GM23338 (cell line): ENCODE measurements around the gene SEC24C. TPM values are rescaled to one million over a fixed set of nuclear protein-coding genes. Genes with fewer than 3 reads are reported as not detected.

Experiments
- ATAC-seq: fragments of 200-7000 bp; cut with Tn5 transposase; 3 replicates; pipeline ENCODE4 v1.9.1; 2020
- DNase-seq: peaks from one replicate; pipeline ENCODE4 v3.0.0-alpha.2; 2015; ENCODE audit warnings: low spot score
- H2AFZ ChIP-seq: fragments of 200-600 bp; sonication (generic); 2 replicates; pipeline ENCODE4 v1.8.0; 2016; ENCODE audit warnings: antibody characterized with exemption, mild to moderate bottlenecking, moderate library complexity
- H3F3A ChIP-seq: fragments of 200-600 bp; sonication (generic); replicated peaks from 2 replicates; pipeline ENCODE4 v1.8.0; 2017; ENCODE audit warnings: antibody characterized with exemption, mixed run types, low read depth
- H3K27ac ChIP-seq: fragments of 200-600 bp; sonication (generic); 2 replicates; pipeline ENCODE4 v1.6.1; 2016; ENCODE audit warnings: low read depth
- H3K27me3 ChIP-seq: fragments of 200-600 bp; sonication (generic); 2 replicates; pipeline ENCODE4 v1.8.0; 2016; ENCODE audit warnings: mild to moderate bottlenecking, mixed run types, moderate library complexity; ENCODE audit not compliant: insufficient read depth
- H3K36me3 ChIP-seq: fragments of 200-600 bp; sonication (generic); 2 replicates; pipeline ENCODE4 v1.8.0; 2016; ENCODE audit warnings: mild to moderate bottlenecking; ENCODE audit not compliant: insufficient read depth
- H3K4me1 ChIP-seq: fragments of 200-600 bp; sonication (generic); 2 replicates; pipeline ENCODE4 v1.8.0; 2016; ENCODE audit warnings: mild to moderate bottlenecking, moderate library complexity; ENCODE audit not compliant: insufficient read depth
- H3K4me2 ChIP-seq: fragments of 200-600 bp; sonication (generic); 2 replicates; pipeline ENCODE4 v1.7.1; 2017; ENCODE audit warnings: mixed run types
- H3K4me3 ChIP-seq: fragments of 200-600 bp; sonication (generic); 2 replicates; pipeline ENCODE4 v1.6.1; 2016; ENCODE audit warnings: mixed run types
- H3K79me2 ChIP-seq: fragments of 200-600 bp; sonication (generic); replicated peaks from 2 replicates; pipeline ENCODE4 v1.8.0; 2017; ENCODE audit warnings: mild to moderate bottlenecking; ENCODE audit not compliant: insufficient read depth
- H3K9me2 ChIP-seq: fragments of 200-600 bp; sonication (generic); 2 replicates; pipeline ENCODE4 v1.8.0; 2017; ENCODE audit not compliant: insufficient read depth
- H4K20me1 ChIP-seq: fragments of 200-600 bp; sonication (generic); replicated peaks from 2 replicates; pipeline ENCODE4 v1.8.0; 2017; ENCODE audit warnings: mild to moderate bottlenecking; ENCODE audit not compliant: insufficient read depth
- H3K27ac Mint-ChIP-seq: 2 replicates; pipeline ENCODE4 v1.8.0; 2020; ENCODE audit warnings: inconsistent platforms, mild to moderate bottlenecking, moderate library complexity, mixed read lengths
- H3K27me3 Mint-ChIP-seq: 3 replicates; pipeline ENCODE4 v1.8.0; 2022; ENCODE audit warnings: low read depth, mild to moderate bottlenecking, moderate library complexity, mixed read lengths, inconsistent platforms; ENCODE audit not compliant: insufficient read depth, poor library complexity
- H3K36me3 Mint-ChIP-seq: 3 replicates; pipeline ENCODE4 v1.8.0; 2021; ENCODE audit warnings: low read depth, mild to moderate bottlenecking, inconsistent platforms, moderate library complexity, mixed read lengths
- H3K4me1 Mint-ChIP-seq: 3 replicates; pipeline ENCODE4 v1.8.0; 2020; ENCODE audit warnings: mild to moderate bottlenecking, inconsistent platforms, mixed read lengths
- H3K4me3 Mint-ChIP-seq: 3 replicates; pipeline ENCODE4 v1.8.0; 2021; ENCODE audit warnings: moderate library complexity, mild to moderate bottlenecking, inconsistent platforms, mixed read lengths
- H3K9me3 Mint-ChIP-seq: 3 replicates; pipeline ENCODE4 v1.8.0; 2020; ENCODE audit warnings: moderate library complexity, mild to moderate bottlenecking, inconsistent platforms, mixed read lengths
- CREB1 ChIP-seq: fragments of 250-450 bp; sonication (Bioruptor Pico); IDR thresholded peaks from 2 replicates; pipeline ENCODE4 v1.5.0; 2020; ENCODE audit warnings: low read depth, mild to moderate bottlenecking, moderate library complexity
- EZH2phosphoT487 ChIP-seq: fragments of 200-600 bp; sonication (generic); IDR thresholded peaks from one replicate; pipeline ENCODE4 v1.8.1; 2018; ENCODE audit warnings: antibody characterized with exemption; ENCODE audit not compliant: unreplicated experiment
- JUNB ChIP-seq: IDR thresholded peaks from one replicate; pipeline ENCODE4 v1.6.1; 2016; ENCODE audit warnings: antibody characterized with exemption; ENCODE audit not compliant: unreplicated experiment
- NANOG ChIP-seq: IDR thresholded peaks from 2 replicates; pipeline ENCODE4 v1.6.1; 2016; ENCODE audit warnings: antibody characterized with exemption, borderline replicate concordance
- STAT1 ChIP-seq: IDR thresholded peaks from one replicate; pipeline ENCODE4 v1.6.1; 2016; ENCODE audit warnings: antibody characterized with exemption; ENCODE audit not compliant: unreplicated experiment
- ZNF114 ChIP-seq: fragments of 250-450 bp; sonication (Bioruptor Pico); IDR thresholded peaks from 2 replicates; pipeline ENCODE4 v1.5.0; 2020; ENCODE audit warnings: mild to moderate bottlenecking, moderate library complexity
- ZNF331 ChIP-seq: fragments of 250-450 bp; sonication (Bioruptor Pico); IDR thresholded peaks from 2 replicates; pipeline ENCODE4 v1.5.0; 2020; ENCODE audit warnings: low read depth, mild to moderate bottlenecking, moderate library complexity
- polyA plus RNA-seq: library from polyadenylated mRNA; unstranded; fragments of >200 nt; fragmentation: Nextera tagmentation; extraction: Ambion mirVana; gene quantifications from 2 replicates; pipeline ENCODE4 v1.2.1, GENCODE V29; 2016
- total RNA-seq: library from RNA; depleted of rRNA; stranded (reverse); fragments of >200 nt; shearing (Covaris generic); gene quantifications from 2 replicates; pipeline ENCODE4 v1.2.3, GENCODE V29; 2014
- TF ChIP-seq, protein P1 (sequence below), 2 experiments: fragments of 200-600 bp in 1 of 2; sonication (generic) in 1 of 2; conservative IDR thresholded peaks; 2 replicates each; pipeline versions ENCODE4 v1.5.1 to v1.6.1; 2016 to 2017; ENCODE audit warnings: antibody characterized with exemption in 2 of 2, low read depth in 2 of 2, mild to moderate bottlenecking in 2 of 2, moderate library complexity in 1 of 2
- TF ChIP-seq, protein P2 (sequence below): IDR thresholded peaks from 2 replicates; pipeline ENCODE4 v1.6.1; 2016; ENCODE audit warnings: antibody characterized with exemption
- TF ChIP-seq, protein P3 (sequence below): IDR thresholded peaks from one replicate; pipeline ENCODE4 v1.6.1; 2018; ENCODE audit warnings: antibody characterized with exemption; ENCODE audit not compliant: unreplicated experiment

Gene SEC24C
- total and polyA plus RNA-seq, 2 experiments from 2014 or later = 16.9 to 64.2 TPM

DNA sequence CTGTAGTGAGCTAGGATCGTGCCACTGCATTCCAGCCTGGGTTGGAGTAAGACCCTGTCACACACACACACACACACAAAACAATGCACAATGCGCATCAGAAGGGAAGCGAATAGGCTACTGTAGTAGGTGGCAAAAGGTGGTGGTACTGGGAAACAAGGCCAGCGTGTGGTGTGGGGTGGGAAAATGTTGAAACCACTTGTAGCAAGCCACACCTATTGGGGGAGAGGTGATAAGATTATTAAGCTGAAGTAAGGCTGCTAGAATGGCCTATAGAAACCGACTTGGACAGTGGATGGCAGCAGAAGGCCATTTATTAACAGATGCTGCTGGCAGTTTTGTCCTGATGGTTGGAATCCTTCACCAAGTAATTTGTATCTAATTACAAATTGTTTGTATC lies 30.5 kb downstream of the SEC24C start:
- DNase-seq = no peak
- H3K27me3 Mint-ChIP-seq = peaks cover 15% of the 10 kb centered on the region
- no peaks in the 10 kb centered on the region for H3K9me2 ChIP-seq
- ATAC-seq = no peak
- H3K27ac Mint-ChIP-seq = no peak overlapping the region
- H3K4me2 ChIP-seq = no peak overlapping the region; the same call in 1 of the 2 replicates
- peaks cover 17% of the 10 kb centered on the region; the same call in 1 of the 2 replicates for H3K79me2 ChIP-seq
- no peak overlapping the region for H3K4me3 ChIP-seq
- peaks cover 6% of the 10 kb centered on the region for H3K36me3 ChIP-seq
- peaks cover 18% of the 10 kb centered on the region; the same call in 1 of the 2 replicates for H3K4me1 ChIP-seq
- TF ChIP-seq STAT1 = no peak
- TF ChIP-seq NANOG = no peak
- no peak for TF ChIP-seq JUNB
- TF ChIP-seq CREB1 (CRISPR knock-in tag) = no peak
- no peak for TF ChIP-seq ZNF331 (CRISPR knock-in tag)
- TF ChIP-seq, protein P1, sequence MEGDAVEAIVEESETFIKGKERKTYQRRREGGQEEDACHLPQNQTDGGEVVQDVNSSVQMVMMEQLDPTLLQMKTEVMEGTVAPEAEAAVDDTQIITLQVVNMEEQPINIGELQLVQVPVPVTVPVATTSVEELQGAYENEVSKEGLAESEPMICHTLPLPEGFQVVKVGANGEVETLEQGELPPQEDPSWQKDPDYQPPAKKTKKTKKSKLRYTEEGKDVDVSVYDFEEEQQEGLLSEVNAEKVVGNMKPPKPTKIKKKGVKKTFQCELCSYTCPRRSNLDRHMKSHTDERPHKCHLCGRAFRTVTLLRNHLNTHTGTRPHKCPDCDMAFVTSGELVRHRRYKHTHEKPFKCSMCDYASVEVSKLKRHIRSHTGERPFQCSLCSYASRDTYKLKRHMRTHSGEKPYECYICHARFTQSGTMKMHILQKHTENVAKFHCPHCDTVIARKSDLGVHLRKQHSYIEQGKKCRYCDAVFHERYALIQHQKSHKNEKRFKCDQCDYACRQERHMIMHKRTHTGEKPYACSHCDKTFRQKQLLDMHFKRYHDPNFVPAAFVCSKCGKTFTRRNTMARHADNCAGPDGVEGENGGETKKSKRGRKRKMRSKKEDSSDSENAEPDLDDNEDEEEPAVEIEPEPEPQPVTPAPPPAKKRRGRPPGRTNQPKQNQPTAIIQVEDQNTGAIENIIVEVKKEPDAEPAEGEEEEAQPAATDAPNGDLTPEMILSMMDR (conservative IDR thresholded peaks at IDR 0.05; ENCODE audit: low read depth in 2 of 2) = no peak
- TF ChIP-seq, protein P2, sequence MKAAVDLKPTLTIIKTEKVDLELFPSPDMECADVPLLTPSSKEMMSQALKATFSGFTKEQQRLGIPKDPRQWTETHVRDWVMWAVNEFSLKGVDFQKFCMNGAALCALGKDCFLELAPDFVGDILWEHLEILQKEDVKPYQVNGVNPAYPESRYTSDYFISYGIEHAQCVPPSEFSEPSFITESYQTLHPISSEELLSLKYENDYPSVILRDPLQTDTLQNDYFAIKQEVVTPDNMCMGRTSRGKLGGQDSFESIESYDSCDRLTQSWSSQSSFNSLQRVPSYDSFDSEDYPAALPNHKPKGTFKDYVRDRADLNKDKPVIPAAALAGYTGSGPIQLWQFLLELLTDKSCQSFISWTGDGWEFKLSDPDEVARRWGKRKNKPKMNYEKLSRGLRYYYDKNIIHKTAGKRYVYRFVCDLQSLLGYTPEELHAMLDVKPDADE = no peak
- TF ChIP-seq EZH2phosphoT487 = no peak
- no peak for TF ChIP-seq ZNF114 (CRISPR knock-in tag)
- TF ChIP-seq, protein P3, sequence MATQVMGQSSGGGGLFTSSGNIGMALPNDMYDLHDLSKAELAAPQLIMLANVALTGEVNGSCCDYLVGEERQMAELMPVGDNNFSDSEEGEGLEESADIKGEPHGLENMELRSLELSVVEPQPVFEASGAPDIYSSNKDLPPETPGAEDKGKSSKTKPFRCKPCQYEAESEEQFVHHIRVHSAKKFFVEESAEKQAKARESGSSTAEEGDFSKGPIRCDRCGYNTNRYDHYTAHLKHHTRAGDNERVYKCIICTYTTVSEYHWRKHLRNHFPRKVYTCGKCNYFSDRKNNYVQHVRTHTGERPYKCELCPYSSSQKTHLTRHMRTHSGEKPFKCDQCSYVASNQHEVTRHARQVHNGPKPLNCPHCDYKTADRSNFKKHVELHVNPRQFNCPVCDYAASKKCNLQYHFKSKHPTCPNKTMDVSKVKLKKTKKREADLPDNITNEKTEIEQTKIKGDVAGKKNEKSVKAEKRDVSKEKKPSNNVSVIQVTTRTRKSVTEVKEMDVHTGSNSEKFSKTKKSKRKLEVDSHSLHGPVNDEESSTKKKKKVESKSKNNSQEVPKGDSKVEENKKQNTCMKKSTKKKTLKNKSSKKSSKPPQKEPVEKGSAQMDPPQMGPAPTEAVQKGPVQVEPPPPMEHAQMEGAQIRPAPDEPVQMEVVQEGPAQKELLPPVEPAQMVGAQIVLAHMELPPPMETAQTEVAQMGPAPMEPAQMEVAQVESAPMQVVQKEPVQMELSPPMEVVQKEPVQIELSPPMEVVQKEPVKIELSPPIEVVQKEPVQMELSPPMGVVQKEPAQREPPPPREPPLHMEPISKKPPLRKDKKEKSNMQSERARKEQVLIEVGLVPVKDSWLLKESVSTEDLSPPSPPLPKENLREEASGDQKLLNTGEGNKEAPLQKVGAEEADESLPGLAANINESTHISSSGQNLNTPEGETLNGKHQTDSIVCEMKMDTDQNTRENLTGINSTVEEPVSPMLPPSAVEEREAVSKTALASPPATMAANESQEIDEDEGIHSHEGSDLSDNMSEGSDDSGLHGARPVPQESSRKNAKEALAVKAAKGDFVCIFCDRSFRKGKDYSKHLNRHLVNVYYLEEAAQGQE = no peak
- peak overlapping the region; percentile 22; the same call in 2 of the 3 replicates for H3K4me3 Mint-ChIP-seq
- H3K36me3 Mint-ChIP-seq = peaks cover 45% of the 10 kb centered on the region
- no peaks in the 10 kb centered on the region for H3K27me3 ChIP-seq
- H3F3A ChIP-seq = peaks cover 40% of the 10 kb centered on the region
- H3K27ac ChIP-seq = no peak overlapping the region
- H2AFZ ChIP-seq = no peak overlapping the region
- H3K4me1 Mint-ChIP-seq = peaks cover 23% of the 10 kb centered on the region
- H3K9me3 Mint-ChIP-seq = no peaks in the 10 kb centered on the region
- peaks cover 13% of the 10 kb centered on the region for H4K20me1 ChIP-seq
